ENCODE data around the gene SPRED2. TPM values are rescaled to one million over a fixed set of nuclear protein-coding genes. Genes with fewer than 3 reads are reported as not detected.
A peak's percentile ranks its signal among the peaks of the same experiment; 100 is the strongest.

The SPRED2 gene
- total RNA-seq, 4 donors from 2014 or later = 12.5 to 21.2 (median 13.8) TPM

DNA sequence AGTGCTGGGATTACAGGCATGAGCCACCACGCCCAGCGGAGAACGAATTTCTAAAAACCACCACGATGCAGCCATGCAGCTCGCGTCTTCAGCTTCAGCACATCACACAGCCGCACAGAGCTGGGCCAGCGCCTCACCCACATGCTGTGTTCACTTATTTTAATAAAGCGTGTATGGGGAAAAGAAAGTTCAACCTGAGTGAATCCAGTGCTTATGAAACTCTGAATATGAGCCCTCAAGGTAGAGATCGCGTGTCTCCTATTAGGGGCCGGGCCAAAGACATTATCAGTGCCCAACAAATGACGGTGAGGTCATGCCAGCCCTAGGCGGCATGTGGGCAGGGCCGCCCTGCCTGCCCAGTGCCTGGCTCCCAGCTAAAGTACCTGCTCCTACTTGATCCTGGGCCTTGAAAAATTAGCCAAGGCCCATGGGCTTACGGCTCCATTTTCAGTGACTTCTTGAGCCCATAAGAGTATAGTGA, 44.3 kb downstream of the SPRED2 start:
- no peak for TF ChIP-seq EP300 (IDR thresholded peaks at IDR 0.05)
- TF ChIP-seq POLR2A (IDR thresholded peaks at IDR 0.05) = no peak
- TF ChIP-seq, protein P1, sequence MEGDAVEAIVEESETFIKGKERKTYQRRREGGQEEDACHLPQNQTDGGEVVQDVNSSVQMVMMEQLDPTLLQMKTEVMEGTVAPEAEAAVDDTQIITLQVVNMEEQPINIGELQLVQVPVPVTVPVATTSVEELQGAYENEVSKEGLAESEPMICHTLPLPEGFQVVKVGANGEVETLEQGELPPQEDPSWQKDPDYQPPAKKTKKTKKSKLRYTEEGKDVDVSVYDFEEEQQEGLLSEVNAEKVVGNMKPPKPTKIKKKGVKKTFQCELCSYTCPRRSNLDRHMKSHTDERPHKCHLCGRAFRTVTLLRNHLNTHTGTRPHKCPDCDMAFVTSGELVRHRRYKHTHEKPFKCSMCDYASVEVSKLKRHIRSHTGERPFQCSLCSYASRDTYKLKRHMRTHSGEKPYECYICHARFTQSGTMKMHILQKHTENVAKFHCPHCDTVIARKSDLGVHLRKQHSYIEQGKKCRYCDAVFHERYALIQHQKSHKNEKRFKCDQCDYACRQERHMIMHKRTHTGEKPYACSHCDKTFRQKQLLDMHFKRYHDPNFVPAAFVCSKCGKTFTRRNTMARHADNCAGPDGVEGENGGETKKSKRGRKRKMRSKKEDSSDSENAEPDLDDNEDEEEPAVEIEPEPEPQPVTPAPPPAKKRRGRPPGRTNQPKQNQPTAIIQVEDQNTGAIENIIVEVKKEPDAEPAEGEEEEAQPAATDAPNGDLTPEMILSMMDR (IDR thresholded peaks at IDR 0.05) = no peak
- no peak for TF ChIP-seq POLR2AphosphoS5 (IDR thresholded peaks at IDR 0.05)
- H3K4me1 ChIP-seq = peaks cover 0 to 48% (median 23%) of the 10 kb centered on the region in 3 donors

DNA sequence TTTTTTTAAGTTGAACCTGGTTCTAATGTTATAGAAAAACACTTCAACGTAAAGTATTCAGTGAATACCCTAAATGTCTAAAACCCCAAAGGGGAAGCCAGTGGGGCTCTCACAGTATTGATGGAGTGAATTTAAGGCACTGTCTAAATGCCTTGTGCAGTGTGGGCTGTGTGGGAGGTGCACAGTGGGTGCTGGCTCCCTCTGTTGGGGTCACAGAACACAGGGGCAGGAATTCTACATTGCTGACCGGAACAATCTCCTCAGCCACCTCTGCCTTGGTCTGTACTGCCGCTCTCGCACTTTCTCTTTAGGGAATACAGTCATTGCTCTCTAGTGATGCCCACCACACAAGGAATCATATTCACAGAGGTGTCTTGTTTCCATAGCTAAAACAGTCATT, 45.4 kb downstream of the SPRED2 start:
- no peak overlapping the region for H3K4me3 ChIP-seq
- H3K9me3 ChIP-seq = no peaks in the 10 kb centered on the region
- H3K36me3 ChIP-seq = no peaks in the 10 kb centered on the region
- 60 to 87% methylated on average over 1 to 2 of the region's 4 CpGs for WGBS, 2 donors (ENCODE audit: low coverage in 1 of 2)
- no peaks in the 10 kb centered on the region for H3K27me3 ChIP-seq
- ATAC-seq = no peak
- no peak for TF ChIP-seq EP300 (IDR thresholded peaks at IDR 0.05)
- TF ChIP-seq POLR2A (IDR thresholded peaks at IDR 0.05) = no peak
- TF ChIP-seq, protein P1 (IDR thresholded peaks at IDR 0.05) = no peak
- no peak for TF ChIP-seq POLR2AphosphoS5 (IDR thresholded peaks at IDR 0.05)
- H3K4me1 ChIP-seq = peaks cover 0 to 59% (median 34%) of the 10 kb centered on the region in 3 donors
- H3K27ac ChIP-seq = no peak overlapping the region

More for the DNA sequence above, 44.3 kb downstream of the SPRED2 start:
- ATAC-seq = no peak
- Histone ChIP-seq H3K9me3 (no peaks in the 10 kb centered on the region), H3K36me3 (no peaks in the 10 kb centered on the region), H3K27me3 (no peaks in the 10 kb centered on the region), H3K27ac (no peak overlapping the region), H3K4me3 (no peak overlapping the region)
- WGBS, 2 donors (ENCODE audit: low coverage in 1 of 2) = 88 to 93% methylated on average over 6 to 7 of the region's 16 CpGs

DNA sequence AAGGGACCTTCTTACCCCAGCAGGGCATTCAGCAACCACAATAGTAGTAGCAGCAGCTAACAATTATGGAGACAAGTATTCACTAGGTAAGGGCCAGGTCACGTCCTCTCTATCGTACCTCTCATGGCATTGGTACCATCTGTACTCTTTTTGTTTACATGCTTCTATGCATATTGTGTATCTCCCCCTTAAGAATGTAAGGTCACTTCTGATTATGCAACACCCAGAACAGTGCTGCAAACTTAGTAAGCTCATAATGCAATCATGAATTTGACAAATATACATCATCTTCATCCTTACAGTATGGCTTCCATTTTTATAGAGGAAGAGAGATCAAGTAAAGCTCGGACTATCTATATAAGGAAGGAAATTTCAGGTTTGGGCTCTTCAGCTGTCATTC, 46.1 kb downstream of the SPRED2 start:
- no peak for TF ChIP-seq POLR2AphosphoS5 (IDR thresholded peaks at IDR 0.05)
- TF ChIP-seq POLR2A (IDR thresholded peaks at IDR 0.05) = no peak
- TF ChIP-seq EP300 (IDR thresholded peaks at IDR 0.05) = no peak
- TF ChIP-seq, protein P1 (IDR thresholded peaks at IDR 0.05) = no peak
- no peak overlapping the region for H3K4me3 ChIP-seq
- no peaks in the 10 kb centered on the region for H3K9me3 ChIP-seq
- H3K36me3 ChIP-seq = no peaks in the 10 kb centered on the region
- 92 to 100% methylated on average over 3 of the region's 3 CpGs for WGBS, 2 donors (ENCODE audit: low coverage in 1 of 2)
- H3K27me3 ChIP-seq = no peaks in the 10 kb centered on the region
- H3K27ac ChIP-seq = no peak overlapping the region
- no peak for ATAC-seq
- H3K4me1 ChIP-seq = peaks cover 0 to 66% (median 36%) of the 10 kb centered on the region in 3 donors

DNA sequence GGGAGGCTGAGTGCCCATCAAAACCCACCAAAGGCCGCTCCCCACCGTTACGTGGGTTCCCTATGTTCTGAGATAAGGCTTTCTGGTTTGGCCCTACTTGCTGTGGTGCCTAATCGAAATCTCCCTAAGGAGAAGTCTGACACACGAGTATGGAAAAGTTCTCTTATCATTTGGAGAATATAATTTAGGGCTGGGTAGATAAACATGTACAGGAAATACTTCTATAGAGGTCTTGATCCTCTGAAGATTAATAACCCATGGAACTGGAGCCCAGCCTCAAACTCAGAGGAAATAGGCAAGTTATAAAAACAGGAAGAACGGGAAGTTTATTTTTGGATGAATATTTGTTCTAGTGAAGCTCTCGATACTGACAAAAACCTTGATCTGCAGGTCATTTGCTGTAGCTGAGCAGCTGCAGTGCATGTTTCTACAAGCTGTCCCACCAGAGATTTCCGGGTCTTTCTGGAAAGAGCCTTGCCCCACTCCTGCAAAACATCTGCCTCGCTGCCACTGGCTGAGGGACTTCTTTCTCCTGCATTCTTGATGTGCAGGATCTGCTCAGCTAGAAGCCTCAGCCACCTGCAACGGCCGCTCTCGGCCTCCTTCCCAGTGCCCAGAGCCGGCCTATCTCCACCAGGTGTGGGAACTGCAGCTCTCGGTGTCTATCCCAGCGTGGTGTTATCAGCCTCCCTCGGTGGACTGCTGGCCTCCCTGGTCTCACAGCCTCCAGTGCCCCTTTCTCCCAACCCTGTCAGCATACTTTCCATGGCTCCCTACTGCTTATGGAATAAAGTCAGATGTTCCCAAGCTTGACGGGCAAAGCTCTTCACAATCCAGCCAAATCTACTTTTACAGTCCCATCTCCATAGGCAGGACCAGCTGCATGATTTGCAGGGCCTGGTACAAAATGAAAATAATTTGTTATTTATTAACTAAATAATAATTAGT, 48.6 kb downstream of the SPRED2 start:
- no peak for TF ChIP-seq POLR2AphosphoS5 (IDR thresholded peaks at IDR 0.05)
- TF ChIP-seq POLR2A (IDR thresholded peaks at IDR 0.05) = no peak
- no peak for TF ChIP-seq EP300 (IDR thresholded peaks at IDR 0.05)
- TF ChIP-seq, protein P1 (IDR thresholded peaks at IDR 0.05) = no peak
- ATAC-seq = no peak
- peak overlapping the region in 3 of 4 donors; percentile 61 to 69 (median 68) for H3K27ac ChIP-seq
- H3K9me3 ChIP-seq = no peaks in the 10 kb centered on the region
- no peaks in the 10 kb centered on the region for H3K27me3 ChIP-seq
- 38 to 60% methylated on average over 8 to 17 of the region's 17 CpGs for whole genome bisulfite sequencing, 2 donors (ENCODE audit: low coverage in 1 of 2)
- no peak overlapping the region for H3K4me3 ChIP-seq
- H3K4me1 ChIP-seq = peaks cover 0 to 55% (median 31%) of the 10 kb centered on the region in 3 donors
- H3K36me3 ChIP-seq = no peaks in the 10 kb centered on the region
